Suprapubic skin (tissue), 3 donors: ENCODE data around the gene GIPC1.

Experiments used
- CTCF ChIP-seq, 2 donors: fragments of 200-600 bp in 1 of 2; fragments of 450-650 bp in 1 of 2; sonication (generic) in 1 of 2; IDR thresholded peaks; one replicate each; pipeline ENCODE4 v1.5.1; 2016 to 2019; ENCODE audit warnings: antibody characterized with exemption in 2 of 2, mild to moderate bottlenecking in 1 of 2, moderate library complexity in 1 of 2
- POLR2A ChIP-seq, 2 donors: fragments of 450-650 bp; IDR thresholded peaks; one replicate each; pipeline ENCODE4 v1.6.1; 2017; ENCODE audit warnings: antibody characterized with exemption in 2 of 2, mild to moderate bottlenecking in 2 of 2, moderate library complexity in 2 of 2

DNA sequence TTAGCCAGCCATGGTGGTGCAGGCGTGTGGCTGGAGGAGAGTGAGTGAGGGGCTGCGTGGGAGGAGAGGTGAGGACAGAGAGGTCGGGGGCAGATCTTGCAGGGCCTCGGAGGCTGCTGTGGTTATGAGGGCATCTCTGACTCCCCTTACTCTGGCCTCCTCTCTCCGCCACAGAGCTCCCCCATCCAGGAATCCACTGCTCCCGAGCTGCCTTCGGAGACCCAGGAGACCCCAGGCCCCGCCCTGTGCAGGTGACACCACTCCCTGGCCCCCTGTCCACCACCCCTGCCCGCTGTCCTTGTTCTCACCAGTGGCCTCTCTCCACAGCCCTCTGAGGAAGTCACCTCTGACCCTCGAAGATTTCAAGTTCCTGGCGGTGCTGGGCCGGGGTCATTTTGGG, 28.5 kb downstream of the GIPC1 start:
- no peak for TF ChIP-seq CTCF (IDR thresholded peaks at IDR 0.05)
- TF ChIP-seq POLR2A (IDR thresholded peaks at IDR 0.05), result no peak
